Measurements from ENCODE around the gene GNPNAT1. TPM values are rescaled to one million over a fixed set of nuclear protein-coding genes. Genes with fewer than 3 reads are reported as not detected.

Gene GNPNAT1
- total and polyA plus RNA-seq, 2 experiments from 2014 or later = 44.4 to 68.7 TPM

- TF ChIP-seq ZNF331 (CRISPR knock-in tag; IDR thresholded peaks at IDR 0.05; ENCODE audit: low read depth) (no peak), POLR2AphosphoS5 (IDR thresholded peaks at IDR 0.05; ENCODE audit: low read depth) (no peak)
These were observed 35.6 kb downstream of the GNPNAT1 start (continued) for GRCh38 chr14:52755607-52756316.

GRCh38 chr14:52748647-52749292 lies 42.6 kb downstream of the GNPNAT1 start:
- H3K4me3 ChIP-seq = no peak overlapping the region
- no peaks in the 10 kb centered on the region for H3K27me3 ChIP-seq (ENCODE audit: insufficient read depth)
- no peak overlapping the region for H2AFZ ChIP-seq
- no peaks in the 10 kb centered on the region for H3K4me1 ChIP-seq (ENCODE audit: insufficient read depth)
- Mint-ChIP-seq H3K27me3 (ENCODE audit: insufficient read depth, low read depth, poor library complexity) (no peaks in the 10 kb centered on the region), H3K4me1 (no peaks in the 10 kb centered on the region), H3K27ac (no peak overlapping the region), H3K4me3 (no peak overlapping the region), H3K9me3 (no peaks in the 10 kb centered on the region), H3K36me3 (ENCODE audit: low read depth) (peaks cover 40% of the 10 kb centered on the region; the same call in 2 of the 3 replicates)
- H3K27ac ChIP-seq (ENCODE audit: low read depth) = no peak overlapping the region
- ATAC-seq (no peak), DNase-seq (ENCODE audit: low spot score) (no peak)
- 0 out of 2 replicates have a peak, but pooled peaks cover 5% of the 10 kb centered on the region for H4K20me1 ChIP-seq (replicated peaks; ENCODE audit: insufficient read depth)
- no peaks in the 10 kb centered on the region for H3F3A ChIP-seq (replicated peaks; ENCODE audit: low read depth)
- H3K36me3 ChIP-seq (ENCODE audit: insufficient read depth) = peaks cover 5% of the 10 kb centered on the region; the same call in 1 of the 2 replicates
- H3K9me2 ChIP-seq (ENCODE audit: insufficient read depth) = no peaks in the 10 kb centered on the region
- peaks cover 17% of the 10 kb centered on the region for H3K79me2 ChIP-seq (replicated peaks; ENCODE audit: insufficient read depth)
- no peak overlapping the region for H3K4me2 ChIP-seq
- TF ChIP-seq REST (IDR thresholded peaks at IDR 0.05; ENCODE audit: unreplicated experiment) (no peak), ZNF114 (CRISPR knock-in tag; IDR thresholded peaks at IDR 0.05) (no peak), ETS1 (IDR thresholded peaks at IDR 0.05) (no peak), STAT1 (IDR thresholded peaks at IDR 0.05; ENCODE audit: unreplicated experiment) (no peak), JUNB (IDR thresholded peaks at IDR 0.05; ENCODE audit: unreplicated experiment) (no peak), CREB1 (CRISPR knock-in tag; IDR thresholded peaks at IDR 0.05; ENCODE audit: low read depth) (no peak), POLR2AphosphoS5 (IDR thresholded peaks at IDR 0.05; ENCODE audit: low read depth) (no peak), EZH2 (IDR thresholded peaks at IDR 0.05; ENCODE audit: low read depth, unreplicated experiment) (no peak), NANOG (IDR thresholded peaks at IDR 0.05; ENCODE audit: borderline replicate concordance) (no peak), ZNF462 (CRISPR knock-in tag; IDR thresholded peaks at IDR 0.05) (no peak)
